Measurements from ENCODE around the gene KRT36.

The KRT36 gene

DNA sequence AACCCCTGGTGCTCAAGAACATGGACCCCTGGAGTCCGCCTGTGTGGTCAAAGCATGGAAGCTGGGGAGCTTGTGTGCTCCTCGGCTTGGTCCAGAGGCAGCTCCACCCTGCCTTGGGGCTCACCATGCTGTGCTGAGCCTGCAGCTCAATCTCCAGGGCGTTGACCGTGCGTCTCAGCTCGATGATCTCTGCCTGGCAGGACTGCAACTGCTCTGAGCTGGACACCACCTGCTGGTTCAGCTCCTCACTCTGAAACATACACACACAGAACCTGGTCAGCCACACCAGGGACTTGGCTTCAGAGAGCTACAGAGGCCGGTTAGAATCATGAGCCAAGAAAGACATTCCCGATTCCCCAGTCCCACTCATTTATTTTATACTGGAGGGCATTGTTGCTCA, 11.5 kb downstream of the KRT36 start:
- Histone ChIP-seq H3K4me1 (ENCODE audit: insufficient read depth, poor library complexity, severe bottlenecking) (no peaks in the 10 kb centered on the region), H3K36me3 (ENCODE audit: low read depth) (no peaks in the 10 kb centered on the region), H3K4me3 (ENCODE audit: severe bottlenecking) (no peak overlapping the region), H3K9me3 (ENCODE audit: severe bottlenecking) (no peaks in the 10 kb centered on the region), H3K27me3 (ENCODE audit: insufficient read depth, poor library complexity, severe bottlenecking) (no peaks in the 10 kb centered on the region), H3K27ac (ENCODE audit: poor library complexity, severe bottlenecking) (no peak overlapping the region)
- ATAC-seq (ENCODE audit: low read depth) (no peak), DNase-seq (ENCODE audit: low spot score) (no peak)
- TF ChIP-seq, protein P1, sequence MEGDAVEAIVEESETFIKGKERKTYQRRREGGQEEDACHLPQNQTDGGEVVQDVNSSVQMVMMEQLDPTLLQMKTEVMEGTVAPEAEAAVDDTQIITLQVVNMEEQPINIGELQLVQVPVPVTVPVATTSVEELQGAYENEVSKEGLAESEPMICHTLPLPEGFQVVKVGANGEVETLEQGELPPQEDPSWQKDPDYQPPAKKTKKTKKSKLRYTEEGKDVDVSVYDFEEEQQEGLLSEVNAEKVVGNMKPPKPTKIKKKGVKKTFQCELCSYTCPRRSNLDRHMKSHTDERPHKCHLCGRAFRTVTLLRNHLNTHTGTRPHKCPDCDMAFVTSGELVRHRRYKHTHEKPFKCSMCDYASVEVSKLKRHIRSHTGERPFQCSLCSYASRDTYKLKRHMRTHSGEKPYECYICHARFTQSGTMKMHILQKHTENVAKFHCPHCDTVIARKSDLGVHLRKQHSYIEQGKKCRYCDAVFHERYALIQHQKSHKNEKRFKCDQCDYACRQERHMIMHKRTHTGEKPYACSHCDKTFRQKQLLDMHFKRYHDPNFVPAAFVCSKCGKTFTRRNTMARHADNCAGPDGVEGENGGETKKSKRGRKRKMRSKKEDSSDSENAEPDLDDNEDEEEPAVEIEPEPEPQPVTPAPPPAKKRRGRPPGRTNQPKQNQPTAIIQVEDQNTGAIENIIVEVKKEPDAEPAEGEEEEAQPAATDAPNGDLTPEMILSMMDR (IDR thresholded peaks at IDR 0.05; ENCODE audit: poor library complexity, severe bottlenecking): no peak

DNA sequence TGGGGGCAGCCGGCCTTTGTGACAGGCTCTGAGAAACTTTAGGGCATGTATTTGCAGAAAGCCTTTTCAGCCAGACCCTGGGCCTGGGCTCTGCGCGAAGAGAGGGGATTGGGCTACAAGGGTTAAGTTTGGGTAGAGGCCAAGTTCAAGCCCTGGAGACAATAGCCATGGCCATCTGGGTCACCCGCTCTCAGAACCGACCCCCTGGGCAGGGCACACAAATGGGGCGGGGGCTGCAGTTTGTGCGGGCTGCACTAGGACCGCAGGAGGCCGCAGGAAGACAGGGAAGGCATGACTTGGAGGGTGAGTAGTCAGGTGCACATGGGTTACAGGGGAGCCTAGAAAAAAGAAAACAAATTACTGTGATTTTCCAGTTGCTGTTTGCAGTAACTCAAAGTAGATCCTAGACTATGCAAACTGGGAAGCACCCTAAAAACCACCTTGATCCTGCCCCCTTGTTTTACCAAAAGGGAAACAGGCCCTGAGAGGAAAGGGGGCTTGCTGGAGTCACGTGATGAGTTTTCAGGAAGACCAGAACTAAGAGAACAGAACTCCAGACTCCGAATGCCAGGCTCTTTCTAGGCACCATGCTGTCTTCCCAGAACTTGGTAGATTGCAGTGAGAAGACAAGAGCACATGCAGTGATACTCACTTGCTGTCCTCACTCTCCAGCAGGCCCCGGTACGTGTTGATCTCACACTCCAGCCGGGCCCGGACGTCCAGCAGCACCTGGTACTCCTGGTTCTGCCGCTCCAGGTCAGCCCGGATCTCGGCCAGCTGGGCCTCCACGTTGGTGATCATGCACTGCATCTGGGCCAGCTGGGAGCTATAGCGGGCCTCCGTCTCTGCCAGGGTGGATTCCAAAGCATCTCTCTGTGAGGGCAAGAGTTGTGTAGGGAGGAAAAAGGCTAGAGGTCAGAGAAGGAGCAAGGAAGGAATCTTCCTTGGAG, 12.6 kb downstream of the KRT36 start:
- ATAC-seq (ENCODE audit: low read depth) (no peak), DNase-seq (ENCODE audit: low spot score) (no peak)
- TF ChIP-seq, protein P1 (IDR thresholded peaks at IDR 0.05; ENCODE audit: poor library complexity, severe bottlenecking): no peak
- no peaks in the 10 kb centered on the region for H3K36me3 ChIP-seq (ENCODE audit: low read depth)
- H3K27me3 ChIP-seq (ENCODE audit: insufficient read depth, poor library complexity, severe bottlenecking): no peaks in the 10 kb centered on the region
- no peaks in the 10 kb centered on the region for H3K4me1 ChIP-seq (ENCODE audit: insufficient read depth, poor library complexity, severe bottlenecking)
- H3K9me3 ChIP-seq (ENCODE audit: severe bottlenecking): no peaks in the 10 kb centered on the region
- H3K4me3 ChIP-seq (ENCODE audit: severe bottlenecking): no peak overlapping the region
- H3K27ac ChIP-seq (ENCODE audit: poor library complexity, severe bottlenecking): no peak overlapping the region

DNA sequence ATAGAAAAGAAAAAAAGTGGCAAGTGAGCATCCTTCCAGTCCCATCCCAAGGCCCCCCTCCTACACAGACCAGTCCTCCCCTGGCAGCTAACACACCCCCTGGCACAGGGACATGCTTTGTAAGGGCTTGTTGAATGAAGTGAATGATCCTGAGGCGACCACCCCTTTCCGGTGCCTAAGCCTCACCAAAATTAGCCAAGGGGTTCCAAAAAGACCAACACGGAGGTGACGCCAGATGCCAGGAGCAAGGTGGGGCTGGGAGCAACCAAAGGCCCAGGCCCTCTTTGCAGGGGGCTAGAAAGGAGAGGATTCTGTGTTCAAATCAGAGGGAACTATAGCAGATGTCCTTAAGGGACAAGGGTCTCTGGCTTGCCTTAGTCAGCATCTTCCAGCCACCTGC, 14.3 kb downstream of the KRT36 start:
- ATAC-seq (ENCODE audit: low read depth): no peak
- Histone ChIP-seq H3K27me3 (ENCODE audit: insufficient read depth, poor library complexity, severe bottlenecking) (no peaks in the 10 kb centered on the region), H3K4me1 (ENCODE audit: insufficient read depth, poor library complexity, severe bottlenecking) (no peaks in the 10 kb centered on the region), H3K27ac (ENCODE audit: poor library complexity, severe bottlenecking) (no peak overlapping the region), H3K36me3 (ENCODE audit: low read depth) (no peaks in the 10 kb centered on the region), H3K9me3 (ENCODE audit: severe bottlenecking) (no peaks in the 10 kb centered on the region), H3K4me3 (ENCODE audit: severe bottlenecking) (no peak overlapping the region)
- TF ChIP-seq, protein P1 (IDR thresholded peaks at IDR 0.05; ENCODE audit: poor library complexity, severe bottlenecking): no peak
- no peak for DNase-seq (ENCODE audit: low spot score)

DNA sequence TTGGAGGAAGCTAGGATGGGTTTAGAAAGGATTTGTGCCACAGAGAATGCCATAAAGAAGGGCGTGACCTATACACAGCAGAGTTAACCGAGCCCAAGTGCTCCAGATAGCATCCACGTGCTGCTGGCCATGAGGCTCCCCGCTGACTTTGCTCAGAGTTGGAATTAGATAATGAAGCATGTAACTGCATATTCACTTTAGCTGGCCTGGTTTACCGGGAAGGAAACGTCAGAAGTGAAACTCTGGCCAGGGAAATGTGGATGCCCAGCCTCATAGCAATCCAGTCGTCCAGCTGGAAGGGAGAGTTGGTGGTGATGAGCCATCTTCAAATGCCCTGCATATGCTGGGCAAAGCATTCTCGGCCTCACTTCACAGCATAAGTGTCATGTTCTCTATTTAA, 14.8 kb downstream of the KRT36 start:
- H3K9me3 ChIP-seq (ENCODE audit: severe bottlenecking): no peaks in the 10 kb centered on the region
- DNase-seq (ENCODE audit: low spot score) (no peak), ATAC-seq (ENCODE audit: low read depth) (no peak)
- H3K27me3 ChIP-seq (ENCODE audit: insufficient read depth, poor library complexity, severe bottlenecking): no peaks in the 10 kb centered on the region
- TF ChIP-seq, protein P1 (IDR thresholded peaks at IDR 0.05; ENCODE audit: poor library complexity, severe bottlenecking): no peak
- no peak overlapping the region for H3K4me3 ChIP-seq (ENCODE audit: severe bottlenecking)
- H3K36me3 ChIP-seq (ENCODE audit: low read depth): no peaks in the 10 kb centered on the region
- no peak overlapping the region for H3K27ac ChIP-seq (ENCODE audit: poor library complexity, severe bottlenecking)
- H3K4me1 ChIP-seq (ENCODE audit: insufficient read depth, poor library complexity, severe bottlenecking): no peaks in the 10 kb centered on the region

DNA sequence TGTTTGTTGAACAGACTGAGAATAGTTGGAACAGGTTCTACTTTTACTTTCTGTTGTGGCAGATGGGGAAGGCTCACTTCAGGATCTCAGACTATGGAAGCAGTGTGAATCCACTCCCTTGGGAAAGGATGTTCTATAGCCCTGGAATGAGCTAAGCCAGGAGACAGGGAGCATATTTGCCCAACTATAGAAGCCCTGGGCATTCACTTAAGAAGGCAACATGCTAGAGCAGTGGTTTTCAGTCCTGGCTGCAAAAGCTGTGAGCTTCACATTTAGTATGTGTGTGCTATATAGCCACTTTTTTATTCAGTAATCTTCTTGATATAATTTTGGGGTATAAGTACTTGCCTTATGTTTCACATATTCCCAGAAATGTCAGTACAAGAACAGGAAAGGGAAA, 21.4 kb downstream of the KRT36 start:
- H3K27ac ChIP-seq (ENCODE audit: poor library complexity, severe bottlenecking): no peak overlapping the region
- H3K9me3 ChIP-seq (ENCODE audit: severe bottlenecking): no peaks in the 10 kb centered on the region
- peaks cover 10% of the 10 kb centered on the region for H3K4me1 ChIP-seq (ENCODE audit: insufficient read depth, poor library complexity, severe bottlenecking)
- H3K27me3 ChIP-seq (ENCODE audit: insufficient read depth, poor library complexity, severe bottlenecking): no peaks in the 10 kb centered on the region
- H3K36me3 ChIP-seq (ENCODE audit: low read depth): no peaks in the 10 kb centered on the region
- TF ChIP-seq, protein P1 (IDR thresholded peaks at IDR 0.05; ENCODE audit: poor library complexity, severe bottlenecking): no peak
- no peak for DNase-seq (ENCODE audit: low spot score)
- no peak for ATAC-seq (ENCODE audit: low read depth)
- no peak overlapping the region for H3K4me3 ChIP-seq (ENCODE audit: severe bottlenecking)
